ELF-1 (cell line): Measurements from ENCODE around the gene PLCH1.

Source experiments
- DNase-seq: peaks from one replicate; pipeline ENCODE4 v3.0.0-alpha.2; 2016; ENCODE audit warnings: low read depth, low spot score

Gene PLCH1

GRCh38 chr3:155481591-155481990, 263.3 kb downstream of the PLCH1 start:
- DNase-seq: no peak

- DNase-seq: no peak
Measured at GRCh38 chr3:155481089-155481488, 263.8 kb downstream of the PLCH1 start.

- DNase-seq: peak; percentile 10
Measured at GRCh38 chr3:155465664-155466063, 279.2 kb downstream of the PLCH1 start.

- DNase-seq: no peak
Measured at GRCh38 chr3:155462672-155463071, 282.2 kb downstream of the PLCH1 start.

- no peak for DNase-seq
Measured at GRCh38 chr3:155457591-155457990, 287.3 kb downstream of the PLCH1 start.

- DNase-seq: no peak
Measured at GRCh38 chr3:155455765-155456164, 289.1 kb downstream of the PLCH1 start.

- no peak for DNase-seq
Measured at GRCh38 chr3:155453512-155453911, 291.4 kb downstream of the PLCH1 start.

- DNase-seq: no peak
Measured at GRCh38 chr3:155449613-155450267, 295.1 kb downstream of the PLCH1 start.

GRCh38 chr3:155448531-155448930, 296.3 kb downstream of the PLCH1 start:
- DNase-seq: no peak

GRCh38 chr3:155446366-155446765, 298.5 kb downstream of the PLCH1 start:
- DNase-seq: no peak

- no peak for DNase-seq
Measured at GRCh38 chr3:155444771-155445170, 300.1 kb downstream of the PLCH1 start.

- no peak for DNase-seq
Measured at GRCh38 chr3:155443815-155444214, 301.1 kb downstream of the PLCH1 start.

- DNase-seq: no peak
Measured at GRCh38 chr3:155442072-155442471, 302.8 kb downstream of the PLCH1 start.

- no peak for DNase-seq
Measured at GRCh38 chr3:155441506-155441905, 303.4 kb downstream of the PLCH1 start.

- no peak for DNase-seq
Measured at GRCh38 chr3:155441026-155441425, 303.8 kb downstream of the PLCH1 start.

- no peak for DNase-seq
Measured at GRCh38 chr3:155435821-155436220, 309.1 kb downstream of the PLCH1 start.

GRCh38 chr3:155431856-155432570, 312.9 kb downstream of the PLCH1 start:
- DNase-seq: no peak

GRCh38 chr3:155428563-155428962, 316.3 kb downstream of the PLCH1 start:
- no peak for DNase-seq

- DNase-seq: no peak
Measured at GRCh38 chr3:155426524-155427230, 318.2 kb downstream of the PLCH1 start.

- no peak for DNase-seq
Measured at GRCh38 chr3:155425396-155425795, 319.5 kb downstream of the PLCH1 start.

- no peak for DNase-seq
Measured at GRCh38 chr3:155424323-155424710, 320.6 kb downstream of the PLCH1 start.

- peak; percentile 60 for DNase-seq
Measured at GRCh38 chr3:155423526-155424322, 321.1 kb downstream of the PLCH1 start.
